IPS-NIHi7 (cell line): ENCODE data around the gene NUTM2G.
"Not testable (repeated sequence)": the region's sequence is repeated elsewhere in the genome, so short reads cannot be mapped to it uniquely, and the experiment has no call there.

Experiments
- DNase-seq: peaks from one replicate; pipeline ENCODE4 v3.0.0; 2012; ENCODE audit warnings: mixed read lengths; ENCODE audit errors: extremely low spot score

The NUTM2G gene

DNA sequence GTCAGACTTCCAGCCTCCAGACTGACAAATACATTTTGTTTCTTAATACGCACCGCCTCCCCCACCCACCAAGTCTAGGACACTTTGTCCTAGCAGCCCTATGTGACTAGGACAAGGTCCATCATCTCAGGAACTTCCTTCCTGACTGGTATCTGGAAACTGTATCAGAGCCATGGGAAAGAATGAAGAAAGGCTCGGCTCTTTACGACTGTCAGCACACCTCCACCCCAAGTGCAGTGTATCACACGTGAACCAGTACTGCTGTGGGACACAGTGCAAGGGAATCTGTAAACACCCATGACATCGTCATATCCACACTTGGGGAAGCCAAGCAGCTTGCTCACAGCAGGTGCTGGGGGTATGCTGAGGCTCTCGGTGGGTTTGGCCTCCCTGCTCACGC lies 13.0 kb downstream of the NUTM2G start:
- not testable (repeated sequence) for DNase-seq

DNA sequence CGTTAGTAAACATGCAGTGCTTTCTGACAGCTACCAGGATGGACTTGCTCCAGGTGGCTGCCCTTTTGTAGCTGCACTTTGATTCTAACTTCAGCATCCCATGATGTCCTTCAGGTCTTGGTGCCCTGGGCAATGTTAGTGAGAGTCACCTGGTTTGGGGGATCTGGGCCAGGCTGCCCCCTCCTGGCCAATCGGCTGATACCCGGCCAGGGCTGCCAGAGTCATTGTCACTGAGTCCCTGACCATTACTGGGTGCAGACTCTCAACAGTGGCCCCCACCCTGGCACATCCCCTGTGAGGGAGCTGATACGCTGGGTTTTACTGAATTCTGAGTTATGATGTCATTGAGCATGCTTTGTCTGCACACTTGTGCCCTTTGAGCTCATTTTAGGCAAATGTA lies 13.5 kb downstream of the NUTM2G start:
- DNase-seq, result not testable (repeated sequence)

DNA sequence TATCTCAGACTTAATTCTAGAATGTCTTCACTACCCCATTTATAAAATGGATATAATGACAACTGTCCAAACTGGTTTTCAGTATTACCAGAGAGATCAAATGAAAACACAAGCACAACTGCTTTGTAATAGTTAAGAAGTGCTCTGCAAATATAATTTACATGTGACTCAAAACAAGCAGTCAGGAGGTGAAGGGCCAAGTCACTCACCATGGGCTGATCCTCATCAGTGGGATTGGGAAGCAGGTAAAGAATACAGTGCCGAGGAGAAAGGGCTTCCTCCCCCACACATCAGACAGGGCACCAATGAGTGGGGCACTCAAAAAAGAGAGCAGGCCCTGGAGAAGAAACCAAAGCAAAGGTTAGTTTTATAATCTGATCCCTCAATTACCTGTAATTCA lies 20.7 kb downstream of the NUTM2G start:
- DNase-seq, result not testable (repeated sequence)

DNA sequence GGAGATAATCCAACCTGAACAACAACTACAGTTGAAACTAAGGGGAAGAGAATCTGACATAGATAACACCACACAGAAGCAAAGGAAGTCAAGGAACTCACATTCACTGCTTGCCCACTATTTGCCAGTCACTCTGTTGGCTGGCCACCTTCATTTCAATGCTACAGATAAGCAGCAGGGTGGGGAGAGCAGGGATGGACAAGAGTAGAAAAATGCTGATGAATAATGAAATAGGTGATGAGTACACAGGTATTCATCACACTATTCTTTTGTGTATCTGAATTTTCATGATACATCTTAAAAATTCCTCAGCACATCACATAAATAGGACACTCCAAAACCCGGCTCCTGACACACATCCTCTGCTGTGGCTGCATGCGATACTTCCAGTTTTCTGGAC lies 21.9 kb downstream of the NUTM2G start:
- DNase-seq, result not testable (repeated sequence)

DNA sequence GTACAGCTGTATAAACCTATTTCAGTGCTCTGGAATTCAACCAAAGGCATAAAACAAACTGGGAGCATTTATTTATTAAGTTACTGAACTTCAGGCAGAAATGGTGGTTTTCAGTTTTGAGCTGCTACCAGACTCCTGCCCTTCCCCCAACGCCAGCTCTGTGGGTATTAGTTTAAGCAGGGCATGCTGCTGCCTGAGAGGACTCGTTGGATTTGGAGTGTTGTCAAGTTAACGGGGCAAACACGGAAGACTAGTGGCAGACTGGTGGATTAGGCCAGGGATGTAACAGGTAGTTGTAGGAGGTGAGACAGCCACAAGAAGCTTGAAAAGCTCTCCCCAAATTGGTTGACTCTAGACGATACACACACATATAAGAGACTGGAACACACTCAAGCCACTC lies 38.9 kb downstream of the NUTM2G start:
- DNase-seq, result peak; percentile 6

DNA sequence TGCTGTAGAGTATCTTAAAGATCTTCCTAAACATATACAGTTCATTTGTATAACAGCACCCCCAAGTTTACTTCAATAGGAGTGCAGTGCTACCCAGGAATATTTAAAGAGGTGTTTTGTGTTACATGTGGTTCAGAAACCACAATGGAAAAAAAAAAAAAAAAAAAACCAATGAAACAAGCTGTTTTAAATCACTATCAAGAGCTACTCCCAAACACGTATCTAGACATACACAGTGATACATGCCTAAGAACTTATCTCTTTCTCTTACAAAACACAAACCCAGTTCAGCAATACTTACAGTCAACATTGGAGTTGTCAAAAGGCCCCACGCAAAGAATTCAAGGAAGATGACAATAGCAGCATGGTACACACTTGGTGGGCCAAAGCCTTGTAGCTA lies 43.9 kb downstream of the NUTM2G start:
- DNase-seq, result not testable (repeated sequence)

DNA sequence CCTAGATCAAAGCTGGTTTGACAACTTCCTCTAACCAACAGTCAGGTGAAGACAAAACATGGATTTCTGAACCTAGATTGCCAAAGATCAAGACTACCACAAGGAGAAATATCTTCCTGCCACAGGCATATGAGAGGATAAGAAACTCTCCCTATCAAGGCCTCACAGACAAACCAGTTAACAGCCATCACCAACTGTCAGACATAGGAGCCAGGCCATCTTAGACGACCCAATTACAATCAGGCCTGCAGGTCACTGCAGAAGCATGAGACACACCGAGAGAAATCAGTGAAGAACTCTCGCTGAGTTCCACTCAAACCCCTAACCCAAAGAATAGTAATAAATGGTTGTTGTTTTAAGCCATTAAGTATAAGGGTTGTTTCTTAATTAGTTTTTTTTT lies 45.4 kb downstream of the NUTM2G start:
- DNase-seq, result not testable (repeated sequence)

DNA sequence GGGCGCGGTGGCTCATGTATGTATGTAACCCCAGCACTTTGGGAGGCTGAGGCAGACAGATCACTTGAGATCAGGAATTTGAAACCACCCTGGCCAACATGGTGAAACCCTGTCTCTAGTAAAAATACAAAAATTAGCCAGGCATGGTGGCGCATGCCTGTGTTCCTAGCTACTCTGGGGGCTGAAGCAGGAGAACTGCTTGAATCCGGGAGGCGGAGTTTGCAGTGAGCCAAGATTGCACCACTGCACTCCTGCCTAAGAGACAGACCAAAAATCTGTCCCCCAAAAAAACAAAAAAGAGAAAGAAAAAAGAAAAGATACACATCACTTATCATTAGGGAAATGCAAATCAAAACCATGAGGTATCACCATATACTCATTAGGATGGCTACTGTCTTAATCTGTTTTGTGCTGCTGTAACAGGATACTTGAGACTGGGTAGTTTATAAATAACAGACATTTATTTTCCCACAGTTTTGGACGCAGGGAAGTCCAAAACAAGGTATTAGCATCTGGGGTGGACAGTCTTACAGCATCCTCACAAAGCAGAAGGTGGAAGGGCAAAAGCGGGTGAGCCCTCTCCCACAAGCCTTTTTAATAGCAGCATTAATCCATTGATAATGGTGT lies 55.0 kb downstream of the NUTM2G start:
- not testable (repeated sequence) for DNase-seq

DNA sequence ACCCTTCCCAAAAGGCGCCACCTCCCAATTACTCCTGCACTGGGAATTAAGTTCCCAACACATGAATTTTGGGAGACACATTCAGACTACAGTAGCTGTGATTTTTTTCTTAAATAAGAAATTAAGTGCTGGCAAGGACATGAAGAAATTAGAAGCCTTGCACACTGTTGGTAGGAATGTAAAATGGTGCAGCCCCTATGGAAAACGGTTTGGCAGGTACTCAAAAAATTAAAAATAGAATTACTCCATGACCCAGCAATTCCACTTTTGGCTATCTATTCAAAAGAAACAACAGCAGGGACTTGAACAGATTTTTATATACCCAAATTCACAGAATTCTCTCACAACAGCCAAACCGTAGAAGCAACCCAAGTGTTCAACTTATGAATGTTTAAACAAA lies 55.5 kb downstream of the NUTM2G start:
- not testable (repeated sequence) for DNase-seq

DNA sequence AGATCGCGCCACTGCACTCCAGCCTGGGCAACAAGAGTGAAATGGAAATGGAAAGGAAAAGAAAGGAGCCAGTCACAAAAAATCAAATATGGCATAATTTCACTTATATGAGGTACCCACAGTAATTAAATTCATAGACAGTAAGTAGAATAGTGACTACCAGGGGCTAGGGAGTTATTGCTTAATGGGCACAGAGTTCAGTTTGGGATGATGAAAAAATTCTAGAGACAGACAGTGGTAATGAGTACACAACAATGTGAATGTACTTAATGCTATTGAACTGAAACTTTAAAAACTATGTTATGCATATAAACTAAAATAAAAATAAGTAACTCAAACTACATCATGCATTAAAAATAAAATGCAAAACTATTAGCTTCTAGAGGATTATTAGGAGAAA lies 56.2 kb downstream of the NUTM2G start:
- not testable (repeated sequence) for DNase-seq
